NCI-H146 treated with DMSO at 0.1 percent for 48 hours (cell line): ENCODE results near the gene MINPP1.
"Not testable (repeated sequence)": the region's sequence is repeated elsewhere in the genome, so short reads cannot be mapped to it uniquely, and the experiment has no call there.

ENCODE experiments used
- DNase-seq: peaks from one replicate; lab custom pipeline; 2025; ENCODE audit not compliant: unreplicated experiment; lab: John Stamatoyannopoulos, UW

MINPP1 gene

GRCh38 chr10:87562750-87563149 lies 58.1 kb downstream of the MINPP1 start:
- DNase-seq, result no peak

- DNase-seq, result no peak
Measured at GRCh38 chr10:87565010-87565409, 60.3 kb downstream of the MINPP1 start.

- no peak for DNase-seq
Measured at GRCh38 chr10:87575851-87576250, 71.2 kb downstream of the MINPP1 start.

- DNase-seq, result no peak
Measured at GRCh38 chr10:87578160-87578841, 73.6 kb downstream of the MINPP1 start.

GRCh38 chr10:87578842-87579401 lies 74.2 kb downstream of the MINPP1 start:
- DNase-seq, result no peak

- DNase-seq, result no peak
Measured at GRCh38 chr10:87579563-87579962, 74.9 kb downstream of the MINPP1 start.

GRCh38 chr10:87580016-87580415 lies 75.3 kb downstream of the MINPP1 start:
- no peak for DNase-seq

GRCh38 chr10:87585565-87586514 lies 81.1 kb downstream of the MINPP1 start:
- no peak for DNase-seq

GRCh38 chr10:87589645-87590051 lies 85.0 kb downstream of the MINPP1 start:
- no peak for DNase-seq

- no peak for DNase-seq
Measured at GRCh38 chr10:87590705-87591588, 86.3 kb downstream of the MINPP1 start.

- DNase-seq, result no peak
Measured at GRCh38 chr10:87591589-87591886, 86.8 kb downstream of the MINPP1 start.

- not testable (repeated sequence) for DNase-seq
Measured at GRCh38 chr10:87592920-87593319, 88.2 kb downstream of the MINPP1 start.

- no peak for DNase-seq
Measured at GRCh38 chr10:87593702-87594101, 89.0 kb downstream of the MINPP1 start.

GRCh38 chr10:87594181-87594580 lies 89.5 kb downstream of the MINPP1 start:
- DNase-seq, result no peak

GRCh38 chr10:87594864-87595263 lies 90.2 kb downstream of the MINPP1 start:
- DNase-seq, result no peak

GRCh38 chr10:87596351-87596750 lies 91.7 kb downstream of the MINPP1 start:
- no peak for DNase-seq

GRCh38 chr10:87598700-87599099 lies 94.0 kb downstream of the MINPP1 start:
- DNase-seq, result no peak

GRCh38 chr10:87600581-87600980 lies 95.9 kb downstream of the MINPP1 start:
- no peak for DNase-seq
